ENCODE measurements around the gene ACADS.
"Not testable (repeated sequence)": the region's sequence is repeated elsewhere in the genome, so short reads cannot be mapped to it uniquely, and the experiment has no call there.

ACADS gene

GRCh38 chr12:120721866-120722265, 3.8 kb upstream of the ACADS start:
- in situ Hi-C loops (cut with HindIII; ENCODE audit: low sequenced_read_pairs): loop anchor here (25.0 kb wide), 1 partner anchor 135 kb away; the partner anchor contains the start of gene POP5
- TF ChIP-seq, protein P1, sequence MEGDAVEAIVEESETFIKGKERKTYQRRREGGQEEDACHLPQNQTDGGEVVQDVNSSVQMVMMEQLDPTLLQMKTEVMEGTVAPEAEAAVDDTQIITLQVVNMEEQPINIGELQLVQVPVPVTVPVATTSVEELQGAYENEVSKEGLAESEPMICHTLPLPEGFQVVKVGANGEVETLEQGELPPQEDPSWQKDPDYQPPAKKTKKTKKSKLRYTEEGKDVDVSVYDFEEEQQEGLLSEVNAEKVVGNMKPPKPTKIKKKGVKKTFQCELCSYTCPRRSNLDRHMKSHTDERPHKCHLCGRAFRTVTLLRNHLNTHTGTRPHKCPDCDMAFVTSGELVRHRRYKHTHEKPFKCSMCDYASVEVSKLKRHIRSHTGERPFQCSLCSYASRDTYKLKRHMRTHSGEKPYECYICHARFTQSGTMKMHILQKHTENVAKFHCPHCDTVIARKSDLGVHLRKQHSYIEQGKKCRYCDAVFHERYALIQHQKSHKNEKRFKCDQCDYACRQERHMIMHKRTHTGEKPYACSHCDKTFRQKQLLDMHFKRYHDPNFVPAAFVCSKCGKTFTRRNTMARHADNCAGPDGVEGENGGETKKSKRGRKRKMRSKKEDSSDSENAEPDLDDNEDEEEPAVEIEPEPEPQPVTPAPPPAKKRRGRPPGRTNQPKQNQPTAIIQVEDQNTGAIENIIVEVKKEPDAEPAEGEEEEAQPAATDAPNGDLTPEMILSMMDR (IDR thresholded peaks at IDR 0.05; ENCODE audit: low read depth, low read length, missing control alignments): no peak
- no peak for DNase-seq (ENCODE audit: low read depth)
- H3K4me3 ChIP-seq (ENCODE audit: low read depth, low read length): no peak overlapping the region

GRCh38 chr12:120722784-120723183, 2.8 kb upstream of the ACADS start:
- TF ChIP-seq, protein P1 (IDR thresholded peaks at IDR 0.05; ENCODE audit: low read depth, low read length, missing control alignments): no peak
- in situ Hi-C loops (cut with HindIII; ENCODE audit: low sequenced_read_pairs): loop anchor here (25.0 kb wide), 1 partner anchor 135 kb away; the partner anchor contains the start of gene POP5
- DNase-seq (ENCODE audit: low read depth): no peak
- no peak overlapping the region for H3K4me3 ChIP-seq (ENCODE audit: low read depth, low read length)

DNA sequence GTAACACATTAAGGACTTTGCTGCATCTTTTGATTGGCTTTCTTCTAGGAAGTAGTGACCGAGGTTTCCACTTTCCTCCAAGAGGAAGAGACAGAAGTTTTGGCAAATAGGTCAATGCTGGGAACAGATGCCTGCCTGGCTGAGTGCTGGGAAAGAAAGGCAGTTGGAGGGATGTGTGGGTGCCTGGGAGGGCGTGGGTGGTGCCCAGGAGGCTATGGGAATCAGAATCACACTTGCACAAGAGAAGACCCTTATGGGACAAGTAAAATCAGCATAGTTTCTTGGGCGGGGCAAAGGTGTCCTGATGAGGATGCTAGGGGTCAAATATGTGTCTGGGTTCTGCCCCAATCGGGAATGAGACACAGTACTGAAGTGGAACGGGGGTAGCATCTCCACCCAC, 906 bp upstream of the ACADS start:
- TF ChIP-seq, protein P1 (IDR thresholded peaks at IDR 0.05; ENCODE audit: low read depth, low read length, missing control alignments): no peak
- H3K4me3 ChIP-seq (ENCODE audit: low read depth, low read length): no peak overlapping the region

DNA sequence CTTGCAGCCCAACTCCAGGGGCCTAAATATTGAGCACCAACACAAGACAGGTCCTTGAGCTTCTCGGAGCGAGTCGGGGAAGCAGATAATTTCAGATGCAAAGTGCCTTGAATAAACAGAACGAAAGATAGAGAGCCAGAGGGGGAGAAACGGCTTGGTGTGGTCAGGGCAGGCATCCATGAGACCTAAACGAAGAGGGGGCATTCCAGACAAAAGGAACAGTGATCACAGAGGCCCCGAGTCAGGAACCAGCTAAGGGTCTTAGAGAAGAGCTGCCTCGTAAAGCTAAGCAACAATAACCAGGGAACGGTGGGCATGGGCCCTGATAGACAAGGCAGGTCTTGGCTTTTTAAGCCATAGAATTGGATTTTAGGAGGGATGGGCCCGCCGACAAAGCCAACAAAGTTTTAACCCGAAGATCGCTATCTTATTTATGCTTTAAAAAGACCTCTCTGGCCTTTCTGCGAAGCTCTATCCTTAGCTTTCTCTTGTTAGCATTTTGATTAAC, 421 bp upstream of the ACADS start:
- in situ Hi-C loops (cut with HindIII; ENCODE audit: low sequenced_read_pairs): no loop called here
- no peak for DNase-seq (ENCODE audit: low read depth)
- H3K4me3 ChIP-seq (ENCODE audit: low read depth, low read length): peak overlapping the region; percentile 59
- TF ChIP-seq, protein P1 (IDR thresholded peaks at IDR 0.05; ENCODE audit: low read depth, low read length, missing control alignments): no peak

More for the DNA sequence above, 906 bp upstream of the ACADS start:
- in situ Hi-C loops (cut with HindIII; ENCODE audit: low sequenced_read_pairs): loop anchor here (25.0 kb wide), 1 partner anchor 137 kb away; the partner anchor contains the start of gene POP5
- no peak for DNase-seq (ENCODE audit: low read depth)

- TF ChIP-seq, protein P1 (IDR thresholded peaks at IDR 0.05; ENCODE audit: low read depth, low read length, missing control alignments): no peak
- in situ Hi-C loops (cut with HindIII; ENCODE audit: low sequenced_read_pairs): no loop called here
- no peak for DNase-seq (ENCODE audit: low read depth)
- H3K4me3 ChIP-seq (ENCODE audit: low read depth, low read length): peak overlapping the region; percentile 59
Observed at GRCh38 chr12:120726510-120726793, 826 bp downstream of the ACADS start.

DNA sequence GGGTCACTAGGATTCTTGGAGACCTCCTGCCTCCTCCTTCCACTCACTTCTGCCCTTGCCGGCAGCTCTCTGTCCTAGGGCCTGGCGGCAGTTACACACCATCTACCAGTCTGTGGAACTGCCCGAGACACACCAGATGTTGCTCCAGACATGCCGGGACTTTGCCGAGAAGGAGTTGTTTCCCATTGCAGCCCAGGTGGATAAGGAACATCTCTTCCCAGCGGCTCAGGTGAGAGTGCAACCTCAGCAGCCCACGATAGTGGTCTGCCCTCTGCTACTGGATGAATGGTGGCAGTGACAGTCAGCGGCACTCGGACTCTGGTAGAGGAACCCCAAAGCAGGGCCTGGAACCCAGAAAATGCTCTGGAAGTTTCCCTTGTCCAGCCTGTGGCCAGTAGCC, 1.3 kb downstream of the ACADS start:
- DNase-seq (ENCODE audit: low read depth): no peak
- in situ Hi-C loops (cut with HindIII; ENCODE audit: low sequenced_read_pairs): no loop called here
- H3K4me3 ChIP-seq (ENCODE audit: low read depth, low read length): no peak overlapping the region
- TF ChIP-seq, protein P1 (IDR thresholded peaks at IDR 0.05; ENCODE audit: low read depth, low read length, missing control alignments): no peak

GRCh38 chr12:120732198-120732597, 6.6 kb downstream of the ACADS start:
- DNase-seq (ENCODE audit: low read depth); in situ Hi-C loops (cut with HindIII; ENCODE audit: low sequenced_read_pairs); H3K4me3 ChIP-seq (ENCODE audit: low read depth, low read length): not testable (repeated sequence)

Measured in astrocyte of the cerebellum (primary cell).